SW 1271 (cell line): Measurements from ENCODE around the gene PPM1F.
"Not testable (repeated sequence)": the region's sequence is repeated elsewhere in the genome, so short reads cannot be mapped to it uniquely, and the experiment has no call there.

Source experiments
- DNase-seq, 2 experiments: peaks; one replicate each; lab custom pipeline; 2025; lab: John Stamatoyannopoulos, UW

The PPM1F gene

DNA sequence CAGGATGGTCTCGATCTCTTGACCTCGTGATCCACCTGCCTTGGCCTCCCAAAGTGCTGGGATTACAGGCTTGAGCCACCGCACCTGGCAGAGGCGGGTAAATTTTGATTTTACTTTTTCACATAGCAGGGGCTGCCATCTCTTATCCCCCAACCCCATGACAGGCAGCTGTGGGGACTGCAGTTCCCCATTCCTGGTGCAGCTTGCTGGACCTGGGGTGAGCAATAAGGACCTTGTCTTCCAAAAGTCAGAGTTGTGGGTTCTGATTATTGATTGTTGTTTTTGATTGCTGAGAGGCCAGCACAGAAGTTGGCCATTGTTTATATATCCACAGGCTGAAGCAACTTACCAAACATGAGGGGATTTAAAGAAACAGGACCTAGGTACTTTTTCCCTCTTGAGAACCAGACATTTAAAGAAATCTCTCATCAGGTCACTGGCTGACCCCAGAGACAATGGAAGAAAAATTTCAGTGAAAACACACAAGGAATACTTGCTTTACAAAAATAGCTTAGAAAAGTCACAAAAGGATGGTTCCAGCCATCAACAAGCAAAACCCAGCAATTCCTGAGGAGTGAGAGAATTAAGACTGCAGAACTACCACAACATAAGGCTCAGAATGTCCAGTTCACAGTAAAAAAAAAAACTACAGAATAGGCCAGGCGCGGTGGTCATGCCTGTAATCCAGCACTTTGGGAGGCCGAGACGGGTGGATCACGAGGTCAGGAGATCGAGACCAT lies 63.2 kb downstream of the PPM1F start:
- DNase-seq = no peak

- no peak for DNase-seq
Measured at GRCh38 chr22:21887841-21888240, 64.8 kb downstream of the PPM1F start.

DNA sequence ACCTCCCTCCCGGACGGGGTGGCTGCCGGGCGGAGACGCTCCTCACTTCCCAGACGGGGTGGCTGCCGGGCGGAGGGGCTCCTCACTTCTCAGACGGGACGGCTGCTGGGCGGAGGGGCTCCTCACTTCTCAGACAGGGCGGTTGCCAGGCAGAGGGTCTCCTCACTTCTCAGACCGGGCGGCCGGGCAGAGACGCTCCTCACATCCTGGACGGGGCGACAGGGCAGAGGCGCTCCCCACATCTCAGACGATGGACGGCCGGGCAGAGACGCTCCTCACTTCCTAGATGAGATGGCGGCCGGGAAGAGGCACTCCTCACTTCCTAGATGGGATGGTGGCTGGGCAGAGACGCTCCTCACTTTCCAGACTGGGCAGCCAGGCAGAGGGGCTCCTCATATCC lies 68.7 kb downstream of the PPM1F start:
- not testable (repeated sequence) for DNase-seq

DNA sequence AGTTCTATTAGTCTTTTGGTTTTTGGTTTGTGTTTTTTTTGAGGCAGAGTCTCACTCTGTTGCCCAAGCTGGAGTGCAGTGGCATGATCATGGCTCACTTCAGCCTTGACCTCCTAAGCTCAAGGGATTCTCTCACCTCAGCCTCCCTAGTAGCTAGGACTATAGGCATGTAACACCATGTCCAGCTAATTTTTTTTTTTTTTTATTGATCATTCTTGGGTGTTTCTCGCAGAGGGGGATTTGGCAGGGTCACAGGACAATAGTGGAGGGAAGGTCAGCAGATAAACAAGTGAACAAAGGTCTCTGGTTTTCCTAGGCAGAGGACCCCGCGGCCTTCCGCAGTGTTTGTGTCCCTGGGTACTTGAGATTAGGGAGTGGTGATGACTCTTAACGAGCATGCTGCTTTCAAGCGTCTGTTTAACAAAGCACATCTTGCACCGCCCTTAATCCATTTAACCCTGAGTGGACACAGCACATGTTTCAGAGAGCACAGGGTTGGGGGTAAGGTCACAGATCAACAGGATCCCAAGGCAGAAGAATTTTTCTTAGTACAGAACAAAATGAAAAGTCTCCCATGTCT lies 69.8 kb downstream of the PPM1F start:
- DNase-seq = not testable (repeated sequence)

DNA sequence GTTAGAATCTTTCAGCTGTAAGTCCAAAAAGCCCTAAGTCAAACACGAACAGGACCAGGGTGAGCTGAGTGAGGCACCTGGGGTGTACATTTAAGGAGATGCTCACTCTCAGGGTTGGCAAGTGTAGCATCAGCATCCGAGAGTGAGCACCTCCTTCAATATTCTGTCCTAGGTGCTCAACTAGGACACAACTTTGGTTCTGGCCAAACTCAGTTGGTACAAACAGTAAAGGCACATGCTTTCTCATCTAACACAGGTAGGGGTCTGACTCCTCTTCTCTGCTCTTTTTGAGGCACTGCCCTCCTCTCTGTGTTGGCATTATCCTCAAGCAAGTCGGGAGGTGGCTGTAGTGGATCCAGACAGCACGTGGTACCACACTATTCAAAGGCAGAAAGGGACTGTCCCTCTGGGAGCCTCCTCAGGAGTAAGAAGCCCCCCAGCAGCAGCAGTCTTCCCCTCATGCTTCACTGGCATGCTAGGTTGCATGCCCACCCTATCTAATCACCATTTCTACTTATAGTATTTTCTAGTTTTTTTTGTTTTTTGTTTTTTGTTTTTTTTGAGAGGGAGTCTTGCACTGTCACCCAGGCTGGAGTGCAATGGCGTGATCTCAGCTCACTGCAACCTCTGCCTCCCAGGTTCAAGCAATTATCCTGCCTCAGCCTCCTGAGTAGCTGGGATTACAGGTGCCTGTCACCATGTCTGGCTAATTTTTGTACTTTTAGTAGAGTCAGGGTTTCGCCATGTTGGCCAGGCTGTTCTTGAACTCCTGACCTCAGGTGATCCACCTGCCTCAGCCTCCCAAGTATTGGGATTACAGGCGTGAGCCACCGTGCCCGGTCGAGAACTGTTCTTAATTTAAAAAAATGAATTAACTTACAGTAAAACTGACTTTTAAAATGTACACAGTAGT lies 70.6 kb downstream of the PPM1F start:
- no peak for DNase-seq

DNA sequence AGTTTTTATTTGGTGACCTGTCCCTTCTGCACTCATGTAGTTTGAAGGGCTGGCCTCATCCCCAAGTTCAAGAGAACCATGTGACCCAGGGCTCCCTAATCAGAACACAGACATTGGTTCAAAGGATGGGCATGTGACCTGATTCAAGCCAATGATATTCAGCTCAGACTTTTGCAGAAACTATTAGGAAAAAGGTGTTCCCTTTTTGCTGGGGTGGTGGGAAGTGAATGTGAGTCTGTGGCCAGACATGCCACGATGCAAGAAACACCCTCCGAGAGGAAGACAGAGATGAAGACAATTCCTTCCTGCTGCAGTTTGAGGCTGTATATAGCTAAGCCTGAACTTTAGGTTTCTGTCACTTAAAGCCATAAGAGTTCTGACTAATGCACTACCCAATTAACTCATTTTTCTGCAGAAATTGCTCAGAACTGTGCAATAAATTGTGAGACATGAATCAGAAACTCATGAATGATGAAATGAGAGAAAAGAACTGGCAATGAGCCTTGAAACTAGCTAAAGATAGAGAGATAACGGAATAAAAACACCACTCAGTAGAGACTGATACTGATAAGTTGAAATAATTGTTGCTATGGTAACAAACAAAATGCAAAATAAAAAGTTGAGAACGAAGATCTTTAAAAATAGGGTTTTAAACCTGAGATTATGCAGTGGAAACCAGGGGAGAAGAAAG lies 76.0 kb downstream of the PPM1F start:
- DNase-seq = no peak

GRCh38 chr22:21874953-21875352 lies 77.7 kb downstream of the PPM1F start:
- not testable (repeated sequence) for DNase-seq

DNA sequence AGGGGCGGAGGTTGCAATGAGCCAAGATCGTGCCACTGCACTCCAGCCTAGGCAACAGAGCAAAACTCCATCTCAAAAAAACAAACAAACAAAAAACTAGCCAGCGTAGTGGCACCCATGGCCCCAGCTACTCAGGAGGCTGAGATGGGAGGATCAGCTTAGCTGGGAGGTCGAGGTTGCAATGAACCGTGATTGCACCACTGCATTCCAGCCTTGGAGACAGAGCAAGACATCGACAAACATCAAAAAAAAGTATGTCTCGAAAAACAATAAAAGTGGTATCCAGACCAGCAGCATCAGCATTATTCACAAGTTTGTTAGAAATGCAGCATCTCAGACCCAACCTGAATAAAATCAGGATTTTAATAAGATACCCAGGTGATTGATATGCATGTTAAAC lies 79.0 kb downstream of the PPM1F start:
- no peak for DNase-seq

DNA sequence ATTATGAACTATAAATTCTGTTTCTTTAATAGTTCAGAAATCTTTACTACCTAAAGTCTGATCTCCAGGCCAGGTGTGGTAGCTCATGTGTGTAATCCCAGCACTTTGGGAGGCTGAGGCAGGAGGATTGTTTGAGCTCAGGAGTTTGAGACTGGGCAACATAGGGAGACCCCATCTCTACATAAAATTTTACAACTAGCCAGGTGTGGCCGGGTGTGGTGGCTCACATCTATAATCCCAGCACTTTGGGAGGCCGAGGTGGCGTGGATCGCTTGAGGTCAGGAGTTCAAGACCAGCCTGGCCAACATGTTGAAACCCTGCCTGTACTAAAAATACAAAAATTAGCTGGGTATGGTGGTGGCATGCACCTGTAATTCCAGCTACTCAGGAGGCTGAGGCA lies 79.9 kb downstream of the PPM1F start:
- DNase-seq = not testable (repeated sequence)
